Body of pancreas (tissue), 4 donors: ENCODE measurements around the gene ZBTB8A. TPM values are rescaled to one million over a fixed set of nuclear protein-coding genes. Genes with fewer than 3 reads are reported as not detected.

Experiments used
- ATAC-seq: fragments of 150-250 bp; one replicate; pipeline ENCODE4 v1.9.1; 2016
- DNase-seq, 4 donors: peaks; one replicate each; pipeline ENCODE4 v3.0.0-alpha.2; 2019
- H3K27ac ChIP-seq, 4 donors: fragments of 200-600 bp; sonication (generic); 1 replicate in 3 of 4; 2 replicates in 1 of 4; pipeline versions ENCODE4 v1.5.1 to v1.6.1; 2016 to 2019; ENCODE audit warnings: mild to moderate bottlenecking in 1 of 4, mixed read lengths in 1 of 4, moderate library complexity in 1 of 4
- H3K27me3 ChIP-seq, 2 donors: fragments of 200-600 bp; sonication (generic); one replicate each; pipeline ENCODE4 v1.6.0; 2016; ENCODE audit warnings: mild to moderate bottlenecking in 1 of 2
- H3K36me3 ChIP-seq, 2 donors: fragments of 200-600 bp; sonication (generic); replicated peaks in 1 of 2; 2 replicates each; pipeline ENCODE4 v1.5.1; 2016; ENCODE audit warnings: low read depth in 2 of 2; ENCODE audit not compliant: insufficient read depth in 1 of 2
- H3K4me1 ChIP-seq: fragments of 200-600 bp; sonication (generic); one replicate; pipeline ENCODE4 v1.6.0; 2016
- H3K4me3 ChIP-seq, 2 donors: fragments of 200-600 bp; sonication (generic); 1 replicate in 1 of 2; 2 replicates in 1 of 2; pipeline ENCODE4 v1.5.1; 2016 to 2019
- H3K9me3 ChIP-seq, 3 donors: fragments of 200-600 bp; sonication (generic); 1 replicate in 2 of 3; 2 replicates in 1 of 3; pipeline ENCODE4 v1.5.1; 2016
- POLR2A ChIP-seq, 3 donors: fragments of 450-650 bp; IDR thresholded peaks; one replicate each; pipeline ENCODE4 v1.6.1; 2016; ENCODE audit warnings: antibody characterized with exemption in 3 of 3, mild to moderate bottlenecking in 2 of 3
- WGBS, 2 donors: methylation state at CpG; one replicate each; pipeline ENCODE4 v1.1.5; 2017; 5-methylcytosine and 5-hydroxymethylcytosine counted together
- intact Hi-C: fragments of 100-400 bp; cut with DNase I; formaldehyde crosslinking; loops from one replicate; pipeline ENCODE4 v1.15.1; 2023
- total RNA-seq, 2 donors: library from RNA; depleted of rRNA; stranded (reverse); fragments of >200 nt; gene quantifications; one replicate each; pipeline ENCODE4 v1.1.0, GENCODE V29; 2016
- TF ChIP-seq, protein P1 (sequence below), 7 experiments: fragments of 450-650 bp in 4 of 7; fragments of 200-600 bp in 3 of 7; sonication (generic) in 3 of 7; IDR thresholded peaks; one replicate each; pipeline ENCODE4 v1.5.1; 2016 to 2019; ENCODE audit warnings: antibody characterized with exemption in 7 of 7

Gene ZBTB8A
- total RNA-seq, 2 donors from 2014 or later, result 3.0 to 3.9 TPM

DNA sequence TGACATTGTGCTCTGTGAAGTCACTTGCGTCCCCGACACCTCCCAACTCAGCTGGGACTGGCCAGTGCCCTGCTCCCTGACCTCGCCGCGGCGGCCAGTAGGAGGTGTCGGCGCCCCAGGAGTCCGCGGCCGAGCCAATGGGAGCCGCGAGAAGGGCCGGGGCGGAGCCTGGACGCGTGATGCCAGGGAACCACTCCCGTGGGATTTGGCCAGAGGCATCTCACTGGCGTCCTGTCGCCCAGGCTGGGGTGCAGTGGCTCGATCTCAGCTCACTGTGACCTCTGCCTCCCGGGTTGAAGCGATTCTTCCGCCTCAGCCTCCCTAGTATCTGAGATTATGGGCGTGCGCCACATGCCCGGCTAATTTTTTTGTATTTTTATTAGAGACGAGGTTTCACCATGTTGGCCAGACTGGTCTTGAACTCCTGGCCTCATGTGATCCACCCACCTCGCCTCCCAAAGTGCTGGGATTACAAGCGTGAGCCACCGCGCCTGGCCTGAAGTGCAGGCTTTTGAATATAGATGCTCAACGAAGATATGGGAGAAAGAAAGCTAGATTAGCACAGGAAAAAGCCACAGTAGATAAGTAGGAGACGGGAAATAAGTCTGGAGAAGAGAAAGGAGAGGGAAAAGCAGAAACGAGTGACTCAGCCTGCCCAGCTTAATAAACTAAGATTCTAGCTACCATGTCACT, 73.1 kb downstream of the ZBTB8A start:
- no peaks in the 10 kb centered on the region for H3K9me3 ChIP-seq
- DNase-seq, result peak; percentile 91 to 94 (median 91)
- peak overlapping the region in 1 of 2 donors; percentile 2 for H3K4me3 ChIP-seq
- H3K36me3 ChIP-seq, result no peaks in the 10 kb centered on the region
- WGBS, 2 donors, result 4 to 14% methylated on average over 13 to 35 of the region's 35 CpGs
- peak; percentile 100 for ATAC-seq
- H3K27me3 ChIP-seq, result no peaks in the 10 kb centered on the region
- H3K27ac ChIP-seq, result peak overlapping the region in 2 of 4 donors; percentile 14 to 45
- H3K4me1 ChIP-seq, result peaks cover 6% of the 10 kb centered on the region
- TF ChIP-seq, protein P1, sequence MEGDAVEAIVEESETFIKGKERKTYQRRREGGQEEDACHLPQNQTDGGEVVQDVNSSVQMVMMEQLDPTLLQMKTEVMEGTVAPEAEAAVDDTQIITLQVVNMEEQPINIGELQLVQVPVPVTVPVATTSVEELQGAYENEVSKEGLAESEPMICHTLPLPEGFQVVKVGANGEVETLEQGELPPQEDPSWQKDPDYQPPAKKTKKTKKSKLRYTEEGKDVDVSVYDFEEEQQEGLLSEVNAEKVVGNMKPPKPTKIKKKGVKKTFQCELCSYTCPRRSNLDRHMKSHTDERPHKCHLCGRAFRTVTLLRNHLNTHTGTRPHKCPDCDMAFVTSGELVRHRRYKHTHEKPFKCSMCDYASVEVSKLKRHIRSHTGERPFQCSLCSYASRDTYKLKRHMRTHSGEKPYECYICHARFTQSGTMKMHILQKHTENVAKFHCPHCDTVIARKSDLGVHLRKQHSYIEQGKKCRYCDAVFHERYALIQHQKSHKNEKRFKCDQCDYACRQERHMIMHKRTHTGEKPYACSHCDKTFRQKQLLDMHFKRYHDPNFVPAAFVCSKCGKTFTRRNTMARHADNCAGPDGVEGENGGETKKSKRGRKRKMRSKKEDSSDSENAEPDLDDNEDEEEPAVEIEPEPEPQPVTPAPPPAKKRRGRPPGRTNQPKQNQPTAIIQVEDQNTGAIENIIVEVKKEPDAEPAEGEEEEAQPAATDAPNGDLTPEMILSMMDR (IDR thresholded peaks at IDR 0.05), result peak in 5 of 7 experiments; percentile 44 to 61 (median 45)
- TF ChIP-seq POLR2A (IDR thresholded peaks at IDR 0.05), result peak; percentile 45 to 70 (median 68)
- intact Hi-C loops, result no loop called here

DNA sequence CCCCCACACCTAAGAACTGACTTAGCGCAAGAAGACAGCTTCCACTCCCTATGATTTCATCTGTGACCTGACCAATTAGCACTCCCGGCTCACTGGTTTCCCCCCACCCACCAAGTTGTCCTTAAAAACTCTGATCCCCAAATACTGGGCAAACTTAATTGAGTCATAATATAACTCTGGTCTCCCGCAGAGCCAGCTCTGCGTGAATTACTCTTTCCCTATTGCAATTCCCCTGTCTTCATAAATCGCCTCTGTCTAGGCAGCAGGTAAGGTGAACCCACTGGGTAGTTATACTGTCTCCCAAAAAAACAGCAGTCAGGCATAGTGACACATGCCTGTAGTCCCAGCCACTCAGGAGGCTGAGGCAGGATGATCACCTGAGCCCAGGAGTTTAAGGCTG, 74.2 kb downstream of the ZBTB8A start:
- H3K27ac ChIP-seq, result no peak overlapping the region
- intact Hi-C loops, result no loop called here
- H3K36me3 ChIP-seq, result no peaks in the 10 kb centered on the region

DNA sequence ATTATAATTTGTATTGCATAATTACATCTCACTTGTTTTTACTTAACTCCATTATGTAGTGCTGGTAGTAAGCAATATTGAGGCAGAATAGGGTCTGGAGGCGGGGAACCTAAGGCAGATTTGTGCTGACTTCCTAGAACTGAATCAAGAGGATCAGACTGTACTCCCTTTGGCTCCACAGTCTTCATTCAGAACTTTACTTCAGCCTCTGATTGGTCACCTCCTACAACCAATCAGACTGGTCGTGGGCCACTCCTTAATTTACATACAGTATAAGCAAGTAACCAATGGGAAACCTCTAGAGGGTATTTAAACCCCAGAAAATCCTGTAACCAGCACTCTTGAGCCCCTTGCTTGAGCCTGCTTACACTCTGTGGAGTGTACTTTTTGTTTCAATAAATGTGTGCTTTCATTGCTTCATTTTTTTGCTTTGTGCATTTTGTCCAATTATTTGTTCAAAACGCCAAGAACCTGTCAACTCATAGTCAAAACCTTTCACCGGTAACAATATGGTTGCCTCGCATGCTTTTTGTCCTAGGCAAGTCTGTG, 79.5 kb downstream of the ZBTB8A start:
- no peak for ATAC-seq
- 93 to 95% methylated on average over 5 of the region's 5 CpGs for WGBS, 2 donors

More for the DNA sequence above, 74.2 kb downstream of the ZBTB8A start:
- WGBS, 2 donors, result 82 to 87% methylated on average over 5 of the region's 5 CpGs
- DNase-seq (no peak), ATAC-seq (no peak)
- H3K4me3 ChIP-seq, result no peak overlapping the region
- peaks cover 6% of the 10 kb centered on the region for H3K4me1 ChIP-seq
- TF ChIP-seq POLR2A (IDR thresholded peaks at IDR 0.05), result no peak
- TF ChIP-seq, protein P1 (IDR thresholded peaks at IDR 0.05), result no peak
- H3K9me3 ChIP-seq, result no peaks in the 10 kb centered on the region
- no peaks in the 10 kb centered on the region for H3K27me3 ChIP-seq

DNA sequence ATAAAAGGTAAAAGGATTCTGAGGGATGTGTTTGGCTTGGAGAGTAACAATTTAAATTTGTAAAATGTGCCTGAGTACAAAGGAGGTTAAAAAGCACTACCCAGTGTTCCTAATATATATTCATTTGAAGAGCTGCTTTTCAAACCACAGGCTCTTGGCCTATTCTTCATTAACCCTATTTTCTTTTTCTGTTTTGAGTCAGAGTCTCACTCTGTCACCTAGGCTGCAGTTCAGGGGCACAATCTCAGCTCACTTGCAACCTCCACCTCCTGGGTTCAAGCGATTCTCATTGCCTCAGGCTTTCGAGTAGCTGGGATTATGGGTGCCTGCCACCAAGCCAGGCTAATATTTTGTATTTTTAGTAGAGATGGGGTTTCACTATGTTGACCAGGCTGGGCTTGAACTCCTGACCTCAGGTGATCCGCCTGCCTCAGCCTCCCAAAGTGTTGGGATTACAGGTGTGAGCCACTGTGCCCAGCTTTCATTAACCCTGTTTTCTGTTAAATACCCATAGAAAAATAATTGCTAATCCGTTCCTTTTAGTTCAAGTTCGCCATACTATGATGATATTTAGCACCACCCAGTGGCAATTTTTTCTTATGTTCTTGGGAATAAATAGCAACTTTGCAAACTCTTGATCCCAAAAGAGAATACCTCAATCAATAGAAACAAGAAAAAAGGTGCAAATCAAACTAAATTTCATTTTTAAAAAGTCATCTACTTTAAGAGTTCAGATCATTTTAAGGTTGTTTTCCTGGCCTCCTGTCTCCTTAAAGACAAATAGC, 80.7 kb downstream of the ZBTB8A start:
- intact Hi-C loops, result no loop called here
- H3K27me3 ChIP-seq, result no peaks in the 10 kb centered on the region
- no peaks in the 10 kb centered on the region for H3K36me3 ChIP-seq
- 79 to 82% methylated on average over 5 of the region's 5 CpGs for WGBS, 2 donors
- H3K27ac ChIP-seq, result no peak overlapping the region
- no peak for DNase-seq
- no peak for TF ChIP-seq POLR2A (IDR thresholded peaks at IDR 0.05)
- TF ChIP-seq, protein P1 (IDR thresholded peaks at IDR 0.05), result peak in 3 of 7 experiments; percentile 13 to 20 (median 15)
- no peak for ATAC-seq
- no peaks in the 10 kb centered on the region for H3K9me3 ChIP-seq
- no peak overlapping the region for H3K4me3 ChIP-seq
- H3K4me1 ChIP-seq, result no peaks in the 10 kb centered on the region

More for the DNA sequence above, 79.5 kb downstream of the ZBTB8A start:
- Histone ChIP-seq H3K36me3 (no peaks in the 10 kb centered on the region), H3K4me1 (no peaks in the 10 kb centered on the region), H3K27me3 (no peaks in the 10 kb centered on the region), H3K4me3 (no peak overlapping the region), H3K9me3 (no peaks in the 10 kb centered on the region), H3K27ac (no peak overlapping the region)
- TF ChIP-seq POLR2A (IDR thresholded peaks at IDR 0.05), result no peak
- TF ChIP-seq, protein P1 (IDR thresholded peaks at IDR 0.05), result no peak
- no peak for DNase-seq
- intact Hi-C loops, result no loop called here
